SKM-1 treated with dmso at 0.1 percent for 144 hours (cell line): ENCODE measurements around the gene BMP8B.
A peak's percentile ranks its signal among the peaks of the same experiment; 100 is the strongest.
"Not testable (repeated sequence)": the region's sequence is repeated elsewhere in the genome, so short reads cannot be mapped to it uniquely, and the experiment has no call there.

Source experiments
- DNase-seq: peaks from one replicate; lab custom pipeline; 2025; ENCODE audit not compliant: unreplicated experiment; lab: John Stamatoyannopoulos, UW

Gene BMP8B

GRCh38 chr1:39788758-39789570, at the start of gene BMP8B:
Gene BMP8B, minus strand, starts transcription at chr1:39788865. Its CDS starts 380 bp downstream, at chr1:39788485.
- DNase-seq = peak; percentile 53

DNA sequence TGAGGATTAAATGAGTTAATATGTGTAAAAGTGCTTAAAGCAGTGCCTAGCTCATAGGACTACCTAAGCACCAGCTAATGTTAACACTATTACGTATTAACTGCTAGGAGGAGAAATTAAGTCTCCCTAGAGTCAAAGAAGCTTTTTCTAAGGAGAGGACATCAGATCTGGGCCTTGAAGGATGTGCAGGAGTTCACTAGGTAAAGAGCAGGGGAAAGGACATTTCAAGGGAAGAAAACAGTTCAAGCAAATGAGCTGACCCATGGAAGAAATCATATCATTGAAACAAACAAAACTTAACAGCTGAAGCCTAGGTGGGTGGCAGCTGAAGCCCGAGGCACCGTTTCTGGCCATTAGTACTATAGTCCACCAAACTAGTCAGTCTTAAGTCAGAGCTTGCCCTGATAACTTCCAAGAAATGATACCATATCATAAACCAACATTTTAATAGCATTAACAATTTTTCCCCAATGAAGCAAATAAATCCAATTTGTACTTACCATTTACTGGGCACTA, 48.0 kb upstream of the BMP8B start:
- DNase-seq = no peak

- DNase-seq = no peak
Measured at GRCh38 chr1:39835935-39836594, 47.4 kb upstream of the BMP8B start.

DNA sequence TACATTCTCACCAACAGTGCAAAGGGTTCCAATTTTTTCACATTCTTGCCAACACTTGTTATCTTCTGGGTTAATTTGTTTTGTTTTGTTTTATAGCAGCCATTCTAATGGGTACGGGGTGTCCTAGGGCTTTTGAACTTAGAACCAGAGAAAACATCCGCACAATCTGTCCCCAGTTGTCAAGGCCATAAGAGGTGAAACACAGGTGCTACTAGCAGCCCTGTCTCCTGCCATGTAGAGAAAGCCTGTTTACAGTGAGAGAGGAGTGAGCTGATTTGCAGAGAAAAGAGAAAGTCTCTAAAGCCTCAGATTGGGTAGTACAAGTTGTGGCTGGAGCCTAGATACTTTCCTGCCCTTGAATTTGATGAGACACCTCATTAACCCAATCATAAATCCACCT, 46.4 kb upstream of the BMP8B start:
- no peak for DNase-seq

DNA sequence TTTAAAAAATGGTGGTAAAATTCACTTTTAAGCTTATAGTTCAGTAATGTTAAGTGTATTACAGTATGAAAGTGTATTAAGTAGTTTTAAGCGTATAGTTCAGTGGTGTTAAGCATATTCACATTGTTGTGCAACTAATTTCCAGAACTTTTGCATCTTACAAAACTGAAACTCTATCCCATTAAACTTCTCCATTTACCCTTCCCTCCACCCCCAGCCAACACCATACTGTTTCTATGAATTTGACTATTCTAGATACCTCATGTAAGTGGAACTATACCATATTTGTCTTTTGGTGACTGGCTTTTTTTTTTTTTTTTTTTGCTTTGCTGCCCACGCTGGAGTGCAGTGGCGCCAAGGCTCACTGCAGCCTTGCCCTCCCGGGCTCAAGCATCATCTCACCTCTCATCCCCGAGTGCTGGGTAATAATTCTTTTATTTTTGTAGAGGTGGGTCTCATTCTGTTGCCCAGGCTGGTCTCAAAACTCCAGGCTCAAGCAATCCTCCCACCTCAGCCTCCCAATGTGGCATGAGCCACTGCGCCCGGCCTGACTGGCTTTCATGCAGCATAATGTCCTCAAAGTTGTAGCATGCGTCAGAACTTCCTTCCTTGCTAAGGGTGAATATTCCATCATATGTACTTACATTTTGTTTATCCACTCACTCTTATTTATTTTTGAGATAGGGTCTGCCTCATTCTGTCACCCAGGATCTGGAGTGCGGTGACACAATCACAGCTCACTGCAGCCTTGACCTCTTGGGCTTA, 45.1 kb upstream of the BMP8B start:
- no peak for DNase-seq

DNA sequence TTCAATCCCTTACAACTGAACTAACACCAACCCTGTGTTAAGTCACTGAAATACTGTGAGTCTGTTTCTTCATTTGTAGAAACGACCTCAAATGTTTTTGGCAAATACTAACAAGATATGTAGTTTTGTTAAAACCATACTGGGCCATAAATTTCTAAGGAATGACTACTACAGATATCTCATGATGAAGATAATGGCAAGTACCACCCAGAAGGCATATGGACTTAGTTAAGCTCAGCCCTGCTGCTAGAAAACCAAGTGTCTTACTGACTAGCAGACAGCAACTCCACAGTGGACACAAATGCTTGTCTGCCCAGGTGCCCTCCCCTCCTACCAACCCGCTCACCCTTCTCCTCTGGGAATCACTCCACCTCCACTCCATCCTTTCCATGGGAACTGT, 44.5 kb upstream of the BMP8B start:
- DNase-seq = no peak

DNA sequence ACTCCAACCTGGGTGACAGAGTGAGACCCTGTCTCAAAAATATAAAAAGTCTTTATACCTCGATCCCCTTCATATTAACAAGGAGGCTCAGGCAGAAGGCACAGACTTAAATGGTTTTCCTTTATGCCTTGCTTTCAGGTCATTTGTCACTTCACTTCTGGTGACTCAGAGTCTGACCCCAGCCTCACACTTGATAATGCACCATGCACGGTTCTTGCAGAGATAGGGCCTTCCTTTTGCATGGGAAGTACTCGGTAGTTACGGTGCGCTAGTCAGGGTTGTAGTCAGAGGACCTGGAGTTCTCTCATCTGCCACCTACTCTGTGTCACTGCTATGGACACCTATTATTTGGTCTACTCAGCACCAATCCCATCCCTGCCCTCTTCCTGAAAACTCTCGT, 43.6 kb upstream of the BMP8B start:
- no peak for DNase-seq

GRCh38 chr1:39829791-39830533, 41.3 kb upstream of the BMP8B start:
- DNase-seq = no peak

- DNase-seq = no peak
Measured at GRCh38 chr1:39828734-39829133, 40.1 kb upstream of the BMP8B start.

GRCh38 chr1:39828255-39828654, 39.6 kb upstream of the BMP8B start:
- not testable (repeated sequence) for DNase-seq

DNA sequence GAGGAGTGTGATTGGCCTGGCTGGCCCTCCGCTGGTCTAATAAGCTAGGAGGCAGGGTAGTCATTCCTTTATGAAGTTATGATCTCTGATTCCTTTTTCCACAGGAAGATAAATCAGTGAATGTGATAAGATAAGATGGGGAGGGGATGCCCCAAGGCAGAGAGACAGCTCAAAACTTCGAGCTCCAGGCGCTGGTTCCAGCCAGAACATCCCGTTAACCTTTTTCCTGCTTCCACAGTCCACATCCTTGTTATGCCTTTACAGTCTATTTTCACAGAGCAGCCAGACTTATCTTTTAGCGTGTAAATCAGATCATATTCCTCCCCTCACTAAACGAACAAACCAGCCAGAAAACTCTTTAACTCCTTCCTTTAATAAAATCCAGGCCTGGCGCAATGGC, 38.5 kb upstream of the BMP8B start:
- no peak for DNase-seq

- no peak for DNase-seq
Measured at GRCh38 chr1:39826583-39826982, 37.9 kb upstream of the BMP8B start.

DNA sequence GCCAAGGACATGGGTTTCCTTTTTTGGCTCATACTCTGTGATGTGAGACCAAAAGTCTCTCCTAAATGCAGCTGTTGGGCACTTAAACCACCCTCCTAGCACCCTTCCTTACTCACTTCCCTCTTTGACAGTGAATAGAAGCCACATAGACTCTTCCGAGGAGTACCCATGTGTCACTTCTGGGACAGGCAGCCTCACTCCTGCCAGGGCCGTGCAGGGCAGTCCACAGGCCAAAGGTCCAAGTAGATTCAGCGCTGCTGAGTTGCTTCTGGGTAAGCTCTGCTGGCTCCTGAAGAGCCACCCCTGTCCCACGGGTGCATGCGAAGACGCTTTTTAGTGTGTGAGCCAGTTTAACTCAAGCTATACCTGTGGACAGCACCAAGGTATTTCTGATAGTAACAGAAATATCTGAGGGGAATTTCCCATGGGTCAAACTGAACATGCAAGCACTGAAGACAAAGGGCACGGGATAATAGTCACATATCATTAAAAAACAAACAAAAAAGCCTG, 36.8 kb upstream of the BMP8B start:
- no peak for DNase-seq

DNA sequence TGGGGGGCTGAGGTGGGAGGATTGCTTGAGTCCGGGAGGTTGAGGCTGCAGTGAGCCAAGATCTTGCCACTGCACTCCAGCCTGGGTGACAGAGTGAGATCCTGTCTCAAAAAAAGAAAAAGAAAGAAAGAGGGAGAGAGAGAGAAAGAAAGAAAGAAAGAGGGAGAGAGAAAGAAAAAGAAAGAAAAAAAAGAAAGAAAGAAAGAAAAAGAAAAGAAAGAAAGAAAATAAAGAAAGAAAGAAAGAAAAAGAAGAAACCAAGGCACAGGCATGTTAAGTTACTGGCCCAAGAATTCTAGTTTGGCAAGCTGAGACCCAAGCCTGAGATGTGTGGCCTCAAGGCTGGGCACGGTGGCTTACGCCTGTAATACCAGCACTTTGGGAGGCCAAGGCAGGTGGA, 34.8 kb upstream of the BMP8B start:
- not testable (repeated sequence) for DNase-seq

- no peak for DNase-seq
Measured at GRCh38 chr1:39822146-39822545, 33.5 kb upstream of the BMP8B start.

DNA sequence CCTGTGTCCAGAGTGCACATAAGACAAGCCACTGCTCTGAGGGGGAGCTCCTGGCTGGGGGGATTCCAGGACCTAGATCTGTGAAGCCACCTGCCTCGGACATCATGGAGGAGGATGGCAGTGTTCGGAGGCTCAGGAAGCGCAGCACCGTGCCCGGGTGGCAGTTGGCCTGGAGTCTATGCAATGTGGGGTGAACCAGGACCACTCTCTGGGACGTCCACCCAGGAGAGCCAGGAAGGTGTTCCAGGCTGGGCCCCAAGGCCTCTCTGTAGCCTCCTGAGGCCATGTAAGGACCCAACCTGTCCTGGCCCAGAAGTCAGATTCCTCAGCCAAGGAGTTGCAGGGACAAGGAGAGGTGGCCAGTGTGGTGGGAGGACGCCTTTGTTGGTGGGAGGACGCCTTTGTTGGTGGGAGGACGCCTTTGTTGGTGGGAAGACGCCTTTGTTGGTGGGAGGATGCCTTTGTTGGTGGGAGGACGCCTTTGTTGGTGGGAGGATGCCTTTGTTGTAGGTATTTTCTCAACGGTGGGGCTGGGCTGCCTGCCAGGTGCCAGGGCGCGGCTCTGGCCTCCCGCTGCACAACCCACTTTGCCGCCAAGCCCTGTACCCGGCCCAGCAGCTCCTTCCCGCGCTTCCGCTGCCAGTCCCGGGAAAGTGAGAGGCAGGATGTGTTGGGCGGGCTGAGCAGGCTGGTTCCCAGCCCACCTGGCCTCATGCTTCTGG, 30.6 kb upstream of the BMP8B start:
- DNase-seq = no peak

DNA sequence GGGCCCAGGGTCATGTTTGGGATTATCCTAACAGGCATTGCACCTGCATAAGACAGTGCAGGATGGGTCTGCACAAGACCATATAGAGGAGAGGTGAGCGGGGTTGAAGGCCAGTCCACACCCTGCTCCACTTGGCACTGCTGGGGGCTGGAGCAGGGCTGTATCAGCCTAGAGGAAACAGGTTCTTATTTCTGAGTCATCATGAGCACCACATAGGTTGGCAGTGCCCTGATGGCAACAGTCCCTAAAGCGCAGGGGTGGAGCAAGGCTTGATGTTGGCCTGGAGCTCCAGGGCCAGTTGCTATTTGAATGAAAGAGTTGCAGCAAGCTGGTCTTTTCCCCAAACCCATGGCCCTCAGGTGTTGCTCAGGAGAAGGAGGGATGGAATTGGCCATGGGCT, 29.8 kb upstream of the BMP8B start:
- no peak for DNase-seq

GRCh38 chr1:39817091-39817932, 28.6 kb upstream of the BMP8B start:
- peak; percentile 81 for DNase-seq

- DNase-seq = peak; percentile 54
Measured at GRCh38 chr1:39816415-39817090, 27.9 kb upstream of the BMP8B start.
